IPS-NIHi11 (cell line): ENCODE results near the gene PI4K2A.

Experiments used
- DNase-seq: peaks from one replicate; pipeline ENCODE4 v3.0.0; 2012; ENCODE audit warnings: mixed read lengths, low spot score

The PI4K2A gene

DNA sequence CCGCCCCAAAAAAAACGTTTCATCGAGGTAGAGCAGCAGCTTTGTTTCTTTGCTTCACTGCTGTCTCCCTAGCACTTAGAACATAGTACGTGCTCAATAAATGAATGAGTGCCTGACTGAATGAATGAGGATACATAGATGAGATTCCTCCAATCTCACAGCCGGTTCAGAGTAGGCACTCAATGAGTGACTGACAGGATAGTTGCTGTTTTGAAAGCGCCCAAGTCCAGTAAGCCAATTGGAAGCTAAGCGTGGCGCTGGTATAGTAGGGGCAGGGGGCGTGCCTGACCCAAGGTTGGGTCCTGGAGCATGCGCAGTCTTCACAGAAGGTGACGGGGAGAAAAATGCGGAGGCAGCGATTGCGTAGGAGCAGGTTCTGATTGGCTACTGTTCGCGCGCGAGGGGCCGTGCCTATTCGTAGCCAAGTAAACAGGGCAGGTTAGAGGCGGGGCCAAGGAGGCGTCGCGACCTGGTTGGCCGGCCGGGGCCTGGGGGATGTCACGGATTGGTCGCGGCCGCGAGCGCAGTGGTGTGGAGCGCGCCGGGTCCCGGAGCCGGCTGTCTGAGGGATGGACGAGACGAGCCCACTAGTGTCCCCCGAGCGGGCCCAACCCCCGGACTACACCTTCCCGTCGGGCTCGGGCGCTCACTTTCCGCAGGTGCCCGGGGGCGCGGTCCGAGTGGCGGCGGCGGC lies at the start of gene PI4K2A:
PI4K2A (plus strand) TSS at position 498 of the 694 bp plus-strand sequence; CDS start at position 570, 72 bp downstream.
- peak; percentile 99 for DNase-seq

DNA sequence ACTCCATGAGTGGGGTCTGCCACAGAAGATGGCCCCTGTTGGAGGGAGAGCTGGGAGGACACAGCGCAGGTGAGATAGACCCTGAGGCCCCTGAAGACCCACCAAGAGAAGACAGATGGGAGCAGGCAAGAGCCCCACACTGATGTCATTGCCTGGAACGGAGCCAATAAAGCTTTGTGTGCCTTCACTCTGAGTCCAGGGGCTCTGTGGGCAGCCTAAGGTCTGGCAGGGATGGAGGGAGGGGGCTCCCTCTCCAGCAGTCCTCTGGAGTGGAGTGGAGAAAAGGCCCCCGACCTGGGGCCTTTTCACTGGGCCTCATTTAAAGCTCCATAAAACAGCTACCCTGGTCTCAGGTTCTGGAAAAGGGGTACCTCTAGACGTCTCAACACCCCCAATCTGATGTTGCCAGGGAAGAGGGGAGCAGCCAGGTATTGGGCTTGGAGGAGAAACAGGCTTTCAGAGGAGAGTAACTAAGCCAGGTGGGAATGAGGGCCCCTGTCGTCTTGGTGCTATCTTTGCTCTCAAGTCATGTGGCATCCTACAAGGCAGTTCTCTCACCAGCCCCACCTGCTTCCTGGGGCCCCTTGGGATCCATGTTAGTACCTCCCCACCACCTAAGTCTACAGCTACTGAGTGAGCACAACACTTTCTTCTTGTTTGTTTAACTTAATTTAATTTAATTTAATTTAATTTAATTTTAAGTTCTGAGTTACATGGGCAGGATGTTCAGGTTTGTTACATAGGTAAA lies 49.5 kb upstream of the PI4K2A start:
- DNase-seq, result no peak

DNA sequence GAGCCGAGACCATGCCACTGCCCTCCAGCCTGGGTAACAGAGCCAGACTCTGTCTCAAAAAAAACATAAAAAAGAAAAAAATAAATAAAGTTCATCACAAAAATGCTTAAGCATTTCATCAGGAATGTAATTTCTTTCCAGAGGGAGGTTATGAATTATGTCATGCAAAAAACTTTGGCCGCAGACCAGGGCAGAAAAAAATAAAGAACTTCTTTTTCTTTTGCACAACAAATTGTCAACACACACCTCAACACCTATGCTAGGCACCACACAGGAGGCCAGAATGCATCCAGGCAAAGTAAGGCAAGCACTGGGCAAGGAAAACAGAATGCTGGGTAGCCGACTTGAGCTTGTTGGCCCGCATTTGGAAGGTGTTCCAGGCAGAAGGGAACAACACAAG lies 47.0 kb upstream of the PI4K2A start:
- DNase-seq, result no peak

DNA sequence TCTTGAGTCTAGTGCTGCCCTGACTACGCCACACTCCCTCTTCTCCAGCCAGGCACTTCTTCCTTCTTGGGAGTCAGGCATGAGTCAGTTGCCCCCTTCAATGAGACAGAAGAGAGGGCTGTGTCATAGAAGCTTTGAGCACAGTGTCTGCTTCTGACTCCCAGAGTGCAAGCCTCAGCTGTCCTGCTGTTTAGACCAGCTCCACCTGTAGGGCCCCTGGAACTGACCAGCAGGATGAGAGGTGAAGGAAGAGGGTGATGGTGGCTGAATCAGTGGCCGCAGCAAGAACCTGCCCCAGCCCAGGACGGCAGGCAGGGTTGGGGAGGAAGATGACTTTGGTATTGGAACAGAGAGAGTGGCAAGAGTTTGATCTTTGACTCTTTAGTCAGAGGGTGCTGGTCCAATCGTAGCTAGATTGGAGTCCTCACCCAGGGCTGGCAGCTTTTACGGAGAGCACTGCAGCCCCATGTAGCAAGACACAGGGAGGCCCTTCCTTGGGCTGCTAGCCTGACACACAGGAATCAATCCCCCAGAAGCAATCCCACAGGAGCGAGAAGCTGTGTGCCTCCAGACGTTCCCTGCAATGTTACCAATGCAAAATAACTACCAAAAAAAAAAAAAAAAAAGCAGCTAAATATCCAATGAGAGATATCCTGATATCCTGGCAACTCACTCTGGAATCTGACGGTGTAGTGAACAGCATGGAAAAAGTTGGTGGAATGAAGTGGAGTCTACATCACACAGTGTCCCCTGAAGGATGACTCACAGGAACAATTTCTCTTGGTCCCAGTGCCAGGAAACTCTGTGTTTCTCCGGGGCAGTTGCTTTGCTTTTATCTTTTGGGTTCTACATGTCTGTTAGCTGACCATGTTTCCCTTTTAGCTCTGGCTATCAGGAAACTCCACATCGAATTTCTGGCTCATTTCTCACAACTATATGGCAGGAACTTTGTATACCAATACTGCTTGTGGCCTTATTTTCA lies 44.1 kb upstream of the PI4K2A start:
- DNase-seq, result no peak

DNA sequence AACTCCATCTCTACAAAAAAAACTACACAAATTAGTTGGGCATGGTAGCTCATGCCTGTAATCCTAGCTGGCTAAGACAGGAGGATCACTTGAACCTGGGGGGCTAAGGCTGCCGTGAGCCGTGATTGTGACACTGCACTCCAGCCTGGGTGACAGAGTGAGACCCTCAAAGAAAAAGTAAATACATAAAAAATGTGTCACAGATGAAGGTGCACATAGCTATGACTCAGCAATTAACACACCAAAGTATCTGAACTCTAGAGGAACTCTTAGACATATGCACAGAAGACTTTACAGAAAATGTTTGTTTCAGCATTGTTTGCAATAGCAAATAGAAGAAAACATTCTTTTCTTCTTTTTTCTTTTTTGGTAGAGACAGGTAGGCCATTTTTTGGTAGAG lies 42.7 kb upstream of the PI4K2A start:
- DNase-seq, result no peak

DNA sequence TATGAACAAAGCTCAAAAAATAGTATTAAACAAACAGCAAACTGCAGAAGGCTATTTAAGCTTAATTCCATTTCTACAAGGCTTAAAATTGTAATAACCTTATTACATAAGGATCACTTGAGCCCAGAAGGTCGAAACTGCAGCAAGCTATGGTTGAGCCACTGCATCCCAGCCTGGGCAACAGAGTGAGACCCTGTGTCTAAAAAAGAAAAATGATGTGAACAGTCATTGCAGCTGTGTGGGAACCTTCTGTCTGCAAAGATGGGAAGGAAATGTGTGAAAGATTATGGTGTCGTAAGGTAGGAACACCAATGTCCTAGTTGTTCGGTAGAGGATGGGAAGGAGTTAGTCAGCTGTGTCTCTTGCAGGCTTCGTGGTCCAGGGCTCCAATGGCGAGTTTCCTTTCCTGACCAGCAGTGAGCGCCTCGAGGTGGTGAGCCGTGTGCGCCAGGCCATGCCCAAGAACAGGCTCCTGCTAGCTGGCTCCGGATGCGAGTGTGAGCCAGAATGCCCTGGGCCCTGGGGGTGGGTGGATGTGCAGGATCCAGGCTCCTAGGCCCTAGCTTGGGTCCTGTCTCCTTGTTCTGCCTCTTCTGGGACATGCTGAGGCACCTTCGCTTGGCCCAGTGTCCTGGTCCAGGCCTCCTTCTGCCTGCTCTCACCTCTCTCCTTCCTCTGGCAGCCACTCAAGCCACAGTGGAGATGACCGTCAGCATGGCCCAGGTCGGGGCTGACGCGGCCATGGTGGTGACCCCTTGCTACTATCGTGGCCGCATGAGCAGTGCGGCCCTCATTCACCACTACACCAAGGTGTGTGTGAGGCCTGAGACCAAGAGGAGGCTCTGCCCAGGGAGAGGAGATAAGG lies 41.8 kb upstream of the PI4K2A start:
- DNase-seq, result no peak

DNA sequence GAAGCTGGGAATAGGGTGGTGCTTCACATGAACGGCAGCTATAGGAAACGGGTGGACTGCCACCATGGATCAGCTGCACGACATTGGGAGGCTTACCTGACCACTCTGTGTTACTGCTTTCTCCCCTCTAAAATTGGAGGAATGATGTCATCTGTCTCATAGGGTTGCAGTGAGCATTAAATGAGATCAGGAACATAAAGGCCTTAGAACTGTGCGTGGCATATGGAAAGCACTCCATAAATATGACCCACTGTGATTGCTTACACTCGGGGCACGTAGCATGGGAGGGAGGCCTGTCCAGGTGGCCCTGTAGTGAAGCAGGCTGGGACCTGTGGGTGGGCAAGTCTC lies 41.2 kb upstream of the PI4K2A start:
- DNase-seq, result no peak

DNA sequence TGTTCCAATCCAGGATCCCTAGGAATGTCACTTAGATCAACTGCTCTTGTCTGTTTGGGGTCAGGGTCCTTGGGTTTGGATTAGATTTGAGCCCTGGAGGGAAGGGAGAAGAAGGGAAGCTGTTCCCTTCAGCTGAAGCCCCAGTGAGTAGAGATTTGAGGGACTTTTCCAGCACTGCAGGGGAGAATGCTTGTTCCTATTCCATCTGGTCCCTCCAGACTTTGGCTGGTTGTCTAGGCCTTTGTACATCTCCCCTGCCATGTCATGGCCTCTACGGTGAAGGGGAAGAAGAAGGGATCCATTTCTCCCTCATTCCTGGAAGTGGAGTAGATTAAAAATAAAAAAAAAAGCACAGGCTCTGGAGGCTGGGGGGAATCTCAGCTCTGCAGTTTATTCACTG lies 39.9 kb upstream of the PI4K2A start:
- DNase-seq, result no peak

DNA sequence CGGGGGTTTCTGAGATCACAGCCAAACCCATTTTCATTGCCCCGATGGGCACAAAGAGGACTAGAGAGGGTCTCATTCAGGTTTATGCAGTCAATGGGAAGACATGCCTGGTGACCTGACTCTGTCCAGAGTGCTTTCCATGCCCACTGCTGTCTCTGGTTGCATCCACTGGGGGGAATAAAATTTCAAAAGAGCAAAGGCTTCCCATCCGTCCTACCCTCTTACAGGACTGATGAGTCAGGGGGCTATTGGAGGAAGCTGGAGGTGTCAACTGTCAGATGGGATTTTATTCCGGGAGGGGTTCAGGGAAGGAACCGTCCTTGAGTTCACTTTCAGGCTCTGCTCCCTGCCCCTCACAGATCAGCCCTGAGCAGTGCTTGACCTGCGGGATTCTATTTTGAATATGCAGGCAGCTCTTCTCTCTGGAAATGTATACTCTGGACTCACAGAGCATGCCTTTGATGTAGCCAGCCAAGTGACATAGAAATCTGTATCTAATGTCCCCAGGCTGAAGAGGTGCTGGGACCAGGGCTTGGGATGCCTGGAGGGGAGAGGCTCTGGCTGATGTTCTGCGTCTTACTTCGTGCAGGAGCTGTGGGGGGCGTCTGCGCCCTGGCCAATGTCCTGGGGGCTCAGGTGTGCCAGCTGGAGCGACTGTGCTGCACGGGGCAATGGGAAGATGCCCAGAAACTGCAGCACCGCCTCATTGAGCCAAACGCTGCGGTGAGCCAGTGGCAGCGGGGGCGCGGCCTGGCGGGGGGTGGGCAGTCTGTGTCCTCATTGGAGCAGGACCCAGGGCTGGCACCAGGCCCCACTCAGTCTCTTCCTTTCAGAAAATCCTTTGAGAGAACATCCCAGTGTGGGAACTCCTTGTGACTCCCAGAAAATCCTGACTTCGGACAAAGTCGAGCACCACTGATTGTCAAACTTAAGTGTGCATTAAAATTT lies 38.9 kb upstream of the PI4K2A start:
- no peak for DNase-seq

DNA sequence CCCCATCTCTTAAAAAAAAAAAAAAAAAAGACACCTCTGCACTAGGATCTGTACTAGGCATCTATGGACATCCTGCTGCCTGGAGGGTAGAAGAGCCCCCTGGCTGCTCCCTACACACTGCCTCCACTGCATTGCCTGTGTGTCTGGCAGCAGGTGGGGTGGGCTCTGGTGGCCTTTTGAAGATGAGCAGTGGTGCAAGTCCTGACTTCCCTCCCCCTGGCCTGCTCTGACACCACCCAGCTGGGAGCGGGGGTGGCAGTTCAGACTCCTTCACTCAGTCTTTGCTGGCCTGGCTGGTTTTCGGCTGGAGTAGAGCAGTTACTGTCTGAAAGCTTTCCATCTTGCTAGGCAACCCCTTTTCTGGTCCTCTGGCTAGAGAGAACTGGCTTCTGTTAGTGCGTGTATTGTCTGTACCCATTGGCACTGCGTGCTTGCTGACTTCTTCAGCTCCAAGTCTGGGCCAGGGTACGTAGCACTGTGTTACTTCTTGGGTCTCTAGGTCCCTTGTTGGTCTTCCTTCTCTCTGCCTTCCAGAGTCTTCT lies 33.3 kb upstream of the PI4K2A start:
- DNase-seq, result no peak

DNA sequence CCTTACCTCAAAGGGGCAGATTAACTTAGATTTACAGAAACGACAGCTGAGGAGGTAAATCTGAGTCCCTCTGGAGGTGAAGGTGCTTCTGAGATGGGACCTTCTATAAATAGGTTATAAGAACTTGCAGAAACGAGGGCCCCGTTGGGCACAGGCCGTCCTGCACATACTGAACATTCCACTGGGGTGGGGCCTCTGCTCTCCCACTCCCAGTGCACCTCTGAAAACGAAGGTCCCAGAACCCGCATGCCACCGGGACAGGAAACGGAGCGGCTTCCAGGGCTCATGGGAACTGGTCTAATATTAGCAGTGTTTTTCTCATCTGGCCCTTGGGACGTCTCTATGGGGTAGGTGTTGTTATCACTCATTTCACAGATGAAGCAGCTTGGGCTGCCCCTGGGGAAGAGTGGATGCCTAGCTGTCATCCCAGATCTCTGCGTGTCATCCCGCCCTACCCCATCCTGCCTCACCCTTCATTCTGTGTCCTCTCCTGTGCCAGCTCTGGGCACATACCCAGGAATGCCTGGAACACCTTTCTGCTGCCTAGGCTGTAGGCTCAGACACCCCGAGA lies 31.4 kb upstream of the PI4K2A start:
- no peak for DNase-seq

DNA sequence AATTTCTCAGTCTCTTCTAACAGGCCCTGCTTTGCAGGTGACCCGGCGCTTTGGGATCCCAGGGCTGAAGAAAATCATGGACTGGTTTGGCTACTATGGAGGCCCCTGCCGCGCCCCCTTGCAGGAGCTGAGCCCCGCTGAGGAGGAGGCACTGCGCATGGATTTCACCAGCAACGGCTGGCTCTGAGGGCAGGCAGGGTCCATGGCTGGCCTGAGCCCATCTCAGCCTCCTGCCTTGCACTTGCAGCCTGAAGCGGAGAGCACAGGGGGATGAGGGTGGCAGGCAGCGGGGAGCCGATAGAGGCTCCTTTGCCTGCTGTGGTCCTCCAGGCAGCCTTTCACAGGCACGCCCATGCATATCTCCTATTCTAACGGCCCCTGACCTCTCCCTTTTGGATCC lies 29.0 kb upstream of the PI4K2A start:
- DNase-seq, result no peak

DNA sequence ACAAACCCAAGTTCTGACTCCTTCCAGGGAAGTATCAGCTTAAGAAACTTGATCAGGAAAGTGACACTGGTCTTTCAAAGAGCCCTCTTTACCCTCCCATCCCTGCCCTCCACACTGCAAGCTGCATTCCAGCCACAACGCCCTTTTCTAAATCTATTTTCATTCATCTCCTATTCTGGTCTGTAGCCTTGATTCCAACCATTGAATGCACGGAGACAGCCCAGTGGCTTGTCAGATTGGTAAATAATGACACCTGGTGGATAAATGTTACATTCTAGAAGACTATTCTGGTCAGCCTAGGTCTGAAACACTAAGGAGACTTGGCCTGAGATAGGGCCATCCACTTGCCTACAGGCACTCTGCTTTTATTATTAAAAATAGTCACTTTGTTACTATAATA lies 28.1 kb upstream of the PI4K2A start:
- DNase-seq, result peak; percentile 67

DNA sequence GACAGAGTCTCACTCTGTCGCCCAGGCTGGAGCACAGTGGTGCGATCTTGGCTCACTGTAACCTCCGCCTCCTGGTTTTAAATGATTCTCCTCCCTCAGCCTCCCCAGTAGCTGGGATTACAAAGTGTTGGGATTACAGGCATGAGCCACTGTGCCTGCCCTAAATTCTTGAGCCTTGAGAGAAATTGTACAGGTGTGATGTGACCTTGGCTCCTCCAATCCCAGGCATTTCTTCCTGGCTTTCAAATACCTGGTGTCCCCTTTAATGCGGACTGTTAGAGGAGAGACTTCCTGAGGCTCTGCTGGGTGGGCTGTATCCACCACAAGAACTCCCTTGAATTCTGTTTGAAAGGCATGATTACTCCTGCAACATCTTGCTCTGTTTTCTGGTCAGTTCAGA lies 22.2 kb upstream of the PI4K2A start:
- no peak for DNase-seq

DNA sequence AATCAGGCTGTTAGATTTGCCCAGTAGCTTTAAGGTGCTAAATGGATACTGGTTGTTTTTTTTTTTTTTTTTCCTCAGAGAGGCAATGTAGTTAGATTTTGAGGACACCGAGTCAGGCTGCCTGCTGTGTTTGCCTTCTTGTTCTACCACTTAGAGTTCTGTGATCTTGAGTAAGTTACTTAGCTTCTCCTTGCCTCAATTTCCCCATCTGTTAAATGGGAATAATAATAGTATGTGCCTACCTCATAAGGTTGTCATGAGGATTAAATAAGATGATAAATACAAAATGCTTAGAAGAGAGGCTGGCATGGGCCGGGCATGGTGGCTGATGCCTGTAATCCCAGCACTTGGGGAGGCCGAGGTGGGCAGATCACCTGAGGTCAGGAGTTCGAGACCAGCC lies 21.7 kb upstream of the PI4K2A start:
- DNase-seq, result no peak

DNA sequence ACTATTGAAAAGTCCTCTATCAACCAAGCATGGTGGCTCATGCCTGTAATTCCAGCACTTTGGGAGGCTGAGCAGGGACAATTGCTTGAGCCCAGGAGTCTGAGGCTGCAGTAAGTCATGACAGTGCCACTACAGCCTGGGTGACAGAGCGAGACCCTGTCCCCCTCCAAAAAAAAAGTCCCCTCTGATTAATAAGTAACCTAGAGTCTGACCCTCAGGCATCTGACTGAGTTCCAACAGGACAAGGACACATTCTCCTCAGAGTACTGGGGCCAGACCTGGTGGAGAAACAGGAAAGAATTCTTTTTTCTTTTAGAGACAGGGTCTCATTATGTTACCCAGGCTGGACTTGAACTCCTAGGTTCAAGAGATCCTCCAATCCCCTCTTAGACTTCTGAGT lies 17.2 kb upstream of the PI4K2A start:
- no peak for DNase-seq

DNA sequence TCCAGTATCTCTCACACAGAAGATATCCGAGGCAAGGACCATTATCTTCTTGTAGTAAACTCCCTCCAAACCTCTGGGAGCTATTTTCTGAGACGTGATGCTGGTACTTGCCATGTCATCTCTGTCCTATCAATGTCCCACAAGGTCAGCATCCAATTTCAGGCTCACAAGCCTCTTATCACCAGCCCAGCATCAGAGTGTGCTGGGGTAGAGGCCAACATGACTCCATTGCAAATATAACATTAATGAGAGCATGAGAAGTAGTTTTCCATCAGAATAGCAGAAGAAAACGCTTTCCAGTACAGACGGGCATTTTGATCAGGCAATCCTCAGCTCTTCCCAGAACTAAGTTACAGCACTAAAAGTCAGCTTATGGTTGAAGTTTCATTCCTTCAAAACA lies 12.7 kb upstream of the PI4K2A start:
- DNase-seq, result no peak

DNA sequence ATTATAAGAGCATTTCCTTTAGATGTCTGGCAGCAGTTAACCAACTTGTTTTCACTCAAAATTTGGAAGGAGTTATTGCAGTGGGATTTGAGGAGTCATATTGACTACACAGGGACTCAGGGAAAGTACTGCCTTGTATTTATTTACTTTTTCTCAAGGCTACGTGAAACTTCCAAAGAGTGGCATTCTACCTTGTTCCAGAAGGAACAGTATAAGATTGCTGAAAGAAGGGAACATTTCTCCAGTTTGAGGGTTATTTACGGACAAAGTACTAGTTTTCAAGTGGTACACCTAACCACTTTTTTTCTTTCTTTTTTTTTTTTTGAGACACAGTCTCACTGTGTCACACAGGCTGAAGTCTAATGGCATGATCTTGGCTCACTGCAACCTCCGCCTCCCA lies 12.2 kb upstream of the PI4K2A start:
- DNase-seq, result no peak

DNA sequence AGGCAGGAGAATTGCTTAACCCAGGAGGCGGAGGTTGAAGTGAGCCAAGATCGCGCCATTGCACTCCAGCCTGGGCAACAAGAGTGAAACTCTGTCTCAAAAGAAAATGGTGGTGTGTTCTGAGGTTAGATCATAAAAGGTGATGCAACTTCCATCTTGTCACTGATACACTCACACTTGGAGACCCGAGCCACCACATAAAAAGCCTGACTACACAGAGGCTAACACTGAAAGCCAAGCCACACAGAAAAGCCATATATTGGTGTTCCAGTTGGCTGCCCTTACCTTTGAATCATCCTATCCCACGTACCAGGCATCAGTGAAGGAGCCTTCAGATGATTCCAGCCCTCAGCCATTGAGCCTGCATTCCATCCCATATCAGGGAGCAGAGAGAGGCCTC lies 11.2 kb upstream of the PI4K2A start:
- DNase-seq, result no peak

DNA sequence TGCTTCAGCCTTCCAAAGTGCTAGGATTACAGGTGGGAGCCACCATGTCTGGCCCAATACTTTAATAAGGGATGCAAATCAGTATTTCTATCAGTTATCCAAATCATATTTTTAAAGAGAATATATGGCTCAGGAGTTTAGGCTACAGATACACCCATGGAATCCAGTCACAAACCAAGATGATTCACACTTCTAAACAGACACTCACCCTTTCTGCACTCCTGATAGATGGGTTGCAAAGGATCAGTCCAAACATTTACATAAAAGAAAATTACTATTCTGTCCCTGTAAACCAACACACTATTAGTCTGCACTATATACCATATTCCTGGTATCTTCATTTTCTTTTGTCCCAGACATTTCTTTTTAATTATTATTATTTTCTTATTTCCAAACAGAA lies 9.4 kb upstream of the PI4K2A start:
- DNase-seq, result no peak
